Endothelial cell (in vitro differentiated cells): ENCODE measurements around the gene CNTN4. TPM values are rescaled to one million over a fixed set of nuclear protein-coding genes. Genes with fewer than 3 reads are reported as not detected.

Source experiments
- DNase-seq: peaks from one replicate; pipeline ENCODE4 v3.0.0; 2021; ENCODE audit warnings: low spot score
- H3K27ac Mint-ChIP-seq: one replicate; pipeline ENCODE4 v1.8.0; 2021; ENCODE audit warnings: mixed read lengths, inconsistent platforms; ENCODE audit not compliant: unreplicated experiment
- H3K27me3 Mint-ChIP-seq: one replicate; pipeline ENCODE4 v1.8.0; 2021; ENCODE audit warnings: mild to moderate bottlenecking, moderate library complexity, mixed read lengths, inconsistent platforms; ENCODE audit not compliant: unreplicated experiment
- H3K36me3 Mint-ChIP-seq: one replicate; pipeline ENCODE4 v1.8.0; 2021; ENCODE audit warnings: mild to moderate bottlenecking, low read depth, mixed read lengths, inconsistent platforms; ENCODE audit not compliant: unreplicated experiment
- H3K4me1 Mint-ChIP-seq: one replicate; pipeline ENCODE4 v1.8.0; 2021; ENCODE audit warnings: mild to moderate bottlenecking, mixed read lengths, inconsistent platforms; ENCODE audit not compliant: unreplicated experiment
- H3K4me3 Mint-ChIP-seq: one replicate; pipeline ENCODE4 v1.8.0; 2021; ENCODE audit warnings: mild to moderate bottlenecking, mixed read lengths, inconsistent platforms; ENCODE audit not compliant: unreplicated experiment
- H3K9me3 Mint-ChIP-seq: one replicate; pipeline ENCODE4 v1.8.0; 2021; ENCODE audit warnings: mixed read lengths, inconsistent platforms; ENCODE audit not compliant: unreplicated experiment
- total RNA-seq: library from RNA; stranded (reverse); fragmentation: NEBNext Ultra II Directional; extraction: Animal tissue kit (Norgen Biotek cat#: 25700); gene quantifications from one replicate; pipeline ENCODE4 v1.2.1, GENCODE V29; 2021; ENCODE audit not compliant: unreplicated experiment
- TF ChIP-seq, protein P1 (sequence below): fragments of 200-600 bp; sonication (generic); IDR thresholded peaks from one replicate; pipeline ENCODE4 v1.5.0; 2021; ENCODE audit warnings: antibody characterized with exemption; ENCODE audit not compliant: unreplicated experiment

CNTN4 gene
- total RNA-seq, 1 donor from 2014 or later: not detected

DNA sequence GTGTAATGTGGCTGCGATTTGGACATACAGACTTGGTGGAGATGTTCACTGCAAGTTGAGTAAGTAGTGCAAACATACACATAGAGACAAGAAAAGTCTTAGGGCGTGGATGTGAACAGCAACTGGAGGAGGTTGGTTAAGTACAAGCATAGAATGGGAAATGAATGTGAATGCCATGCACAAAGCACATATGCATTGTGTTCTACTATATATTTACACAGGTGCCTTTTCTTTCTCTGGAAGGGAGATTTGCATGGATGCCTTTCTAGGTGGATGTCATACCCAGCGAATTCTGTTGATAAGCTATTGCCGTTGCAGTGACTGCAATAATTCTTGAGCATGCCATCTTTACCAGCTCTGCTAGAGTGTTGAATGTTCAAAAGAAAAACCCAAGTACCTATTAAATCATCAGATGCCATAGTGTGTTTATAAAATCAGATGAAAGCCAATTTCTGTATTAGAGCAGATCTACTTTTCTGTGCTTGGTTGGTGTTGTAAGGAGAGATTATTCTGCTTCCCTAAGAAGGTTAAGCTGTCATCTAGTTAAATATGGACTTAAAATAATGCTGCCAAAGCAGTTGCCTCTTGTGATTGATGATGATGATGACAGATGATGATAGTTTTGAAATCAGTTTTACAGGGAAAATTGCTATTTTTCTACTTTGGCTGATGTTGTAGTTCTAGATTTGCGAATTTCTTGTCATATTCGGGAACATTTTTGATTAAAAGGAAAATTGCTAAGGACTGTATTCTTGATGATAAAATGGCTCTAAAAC, 148.4 kb downstream of the CNTN4 start:
- Mint-ChIP-seq H3K9me3 (peaks cover 9% of the 10 kb centered on the region), H3K4me1 (no peaks in the 10 kb centered on the region), H3K27ac (no peak overlapping the region), H3K36me3 (no peaks in the 10 kb centered on the region), H3K4me3 (no peak overlapping the region), H3K27me3 (peaks cover 1% of the 10 kb centered on the region)
- TF ChIP-seq, protein P1, sequence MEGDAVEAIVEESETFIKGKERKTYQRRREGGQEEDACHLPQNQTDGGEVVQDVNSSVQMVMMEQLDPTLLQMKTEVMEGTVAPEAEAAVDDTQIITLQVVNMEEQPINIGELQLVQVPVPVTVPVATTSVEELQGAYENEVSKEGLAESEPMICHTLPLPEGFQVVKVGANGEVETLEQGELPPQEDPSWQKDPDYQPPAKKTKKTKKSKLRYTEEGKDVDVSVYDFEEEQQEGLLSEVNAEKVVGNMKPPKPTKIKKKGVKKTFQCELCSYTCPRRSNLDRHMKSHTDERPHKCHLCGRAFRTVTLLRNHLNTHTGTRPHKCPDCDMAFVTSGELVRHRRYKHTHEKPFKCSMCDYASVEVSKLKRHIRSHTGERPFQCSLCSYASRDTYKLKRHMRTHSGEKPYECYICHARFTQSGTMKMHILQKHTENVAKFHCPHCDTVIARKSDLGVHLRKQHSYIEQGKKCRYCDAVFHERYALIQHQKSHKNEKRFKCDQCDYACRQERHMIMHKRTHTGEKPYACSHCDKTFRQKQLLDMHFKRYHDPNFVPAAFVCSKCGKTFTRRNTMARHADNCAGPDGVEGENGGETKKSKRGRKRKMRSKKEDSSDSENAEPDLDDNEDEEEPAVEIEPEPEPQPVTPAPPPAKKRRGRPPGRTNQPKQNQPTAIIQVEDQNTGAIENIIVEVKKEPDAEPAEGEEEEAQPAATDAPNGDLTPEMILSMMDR: no peak
- DNase-seq: no peak

DNA sequence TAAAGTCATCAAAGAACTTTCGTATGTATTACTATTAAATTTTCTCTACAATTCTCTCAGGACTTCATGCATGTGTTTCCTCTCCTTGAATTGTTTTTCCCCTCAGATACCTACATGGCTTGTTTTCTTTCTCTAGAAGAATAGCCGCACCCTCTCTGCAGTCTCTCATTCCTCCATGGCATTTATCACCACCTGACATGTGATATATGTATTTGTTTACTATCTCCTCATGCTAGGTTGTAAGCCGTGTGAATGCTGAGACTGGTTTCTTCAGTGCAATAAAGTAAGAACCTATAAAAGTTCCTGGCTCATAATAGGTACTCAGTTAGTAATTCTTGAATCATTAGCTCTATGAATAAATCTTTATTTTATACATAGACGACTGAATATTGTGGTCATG, 149.2 kb downstream of the CNTN4 start:
- DNase-seq: no peak
- Mint-ChIP-seq H3K27me3 (peaks cover 1% of the 10 kb centered on the region), H3K4me3 (no peak overlapping the region), H3K27ac (no peak overlapping the region), H3K4me1 (no peaks in the 10 kb centered on the region), H3K9me3 (peaks cover 9% of the 10 kb centered on the region), H3K36me3 (no peaks in the 10 kb centered on the region)
- TF ChIP-seq, protein P1: no peak

DNA sequence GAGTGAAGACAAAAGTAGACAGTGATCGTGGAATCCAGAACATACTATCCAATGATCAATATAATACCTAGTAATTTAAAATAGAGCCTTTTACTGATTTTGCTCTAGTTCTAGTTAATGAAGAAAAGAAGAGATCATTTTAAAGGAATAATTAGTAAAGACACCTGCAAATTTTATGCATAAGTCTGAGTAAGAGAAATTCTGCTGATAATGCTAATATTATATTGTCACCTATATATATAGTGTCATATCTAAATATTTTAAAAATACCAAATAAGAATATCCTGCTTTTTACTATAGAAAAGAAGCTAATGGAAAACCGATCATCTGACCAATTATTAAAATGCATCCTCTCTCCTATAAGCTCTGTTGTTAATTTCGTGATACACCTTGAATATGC, 152.1 kb downstream of the CNTN4 start:
- no peaks in the 10 kb centered on the region for H3K36me3 Mint-ChIP-seq
- peaks cover 14% of the 10 kb centered on the region for H3K9me3 Mint-ChIP-seq
- no peak overlapping the region for H3K4me3 Mint-ChIP-seq
- no peak for DNase-seq
- no peaks in the 10 kb centered on the region for H3K4me1 Mint-ChIP-seq
- no peak overlapping the region for H3K27ac Mint-ChIP-seq
- peaks cover 1% of the 10 kb centered on the region for H3K27me3 Mint-ChIP-seq
- TF ChIP-seq, protein P1: no peak

DNA sequence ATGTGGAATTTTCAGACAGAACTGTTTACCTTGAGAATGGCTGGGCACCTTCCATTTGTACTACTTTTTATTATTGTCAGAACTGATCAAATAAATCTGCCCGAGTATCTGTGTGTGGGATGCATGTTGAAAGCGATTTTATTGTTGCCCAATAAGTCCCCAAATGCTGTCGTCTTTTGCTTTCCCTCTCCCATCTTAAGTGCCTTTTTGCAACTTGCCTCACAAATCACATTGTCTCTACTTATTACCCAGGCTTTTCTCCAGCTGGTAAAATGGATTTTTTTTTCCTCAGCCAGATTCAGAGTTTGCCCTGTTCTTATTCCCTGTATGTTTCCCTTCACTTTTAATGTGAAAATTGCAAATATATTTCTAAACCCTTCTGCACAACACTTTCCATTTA, 163.1 kb downstream of the CNTN4 start:
- no peaks in the 10 kb centered on the region for H3K4me1 Mint-ChIP-seq
- DNase-seq: no peak
- H3K9me3 Mint-ChIP-seq: peaks cover 11% of the 10 kb centered on the region
- H3K27me3 Mint-ChIP-seq: no peaks in the 10 kb centered on the region
- no peak overlapping the region for H3K4me3 Mint-ChIP-seq
- no peak overlapping the region for H3K27ac Mint-ChIP-seq
- peaks cover 7% of the 10 kb centered on the region for H3K36me3 Mint-ChIP-seq
- TF ChIP-seq, protein P1: no peak

DNA sequence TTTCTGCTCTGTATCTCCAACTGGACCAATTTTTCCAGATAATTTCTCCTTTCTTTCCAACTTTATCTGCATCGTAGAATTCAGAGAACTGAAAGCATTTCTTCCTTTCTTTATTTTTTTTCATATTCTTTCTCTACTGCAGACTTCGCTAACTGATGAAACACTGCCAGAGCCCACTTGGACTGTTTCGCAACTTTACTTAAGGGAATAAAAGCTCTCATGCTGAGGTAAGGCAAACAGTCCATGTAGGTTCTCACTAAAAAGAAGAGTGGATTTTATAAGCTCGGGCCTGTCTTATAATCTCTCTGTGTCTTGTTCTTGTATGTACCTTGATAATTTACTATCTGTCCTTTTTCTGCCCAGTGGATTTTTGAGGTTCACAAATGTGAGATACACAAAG, 163.5 kb downstream of the CNTN4 start:
- H3K27ac Mint-ChIP-seq: no peak overlapping the region
- no peak overlapping the region for H3K4me3 Mint-ChIP-seq
- DNase-seq: no peak
- H3K36me3 Mint-ChIP-seq: peaks cover 7% of the 10 kb centered on the region
- H3K9me3 Mint-ChIP-seq: peaks cover 11% of the 10 kb centered on the region
- no peaks in the 10 kb centered on the region for H3K27me3 Mint-ChIP-seq
- TF ChIP-seq, protein P1: no peak
- no peaks in the 10 kb centered on the region for H3K4me1 Mint-ChIP-seq
